GM19395 (cell line): ENCODE data around the gene HHIPL1.

ENCODE experiments used
- ATAC-seq: cut with Tn5 transposase; IDR thresholded peaks from one replicate; pipeline ENCODE4 v1.9.1; 2021; ENCODE audit warnings: mild to moderate bottlenecking, moderate library complexity; ENCODE audit not compliant: unreplicated experiment

HHIPL1 gene

GRCh38 chr14:99644723-99645544, at the start of gene HHIPL1:
Gene HHIPL1, plus strand, starts transcription at chr14:99645129. Its CDS starts 79 bp downstream, at chr14:99645208.
- ATAC-seq = no peak

GRCh38 chr14:99595524-99595923, 49.4 kb upstream of the HHIPL1 start:
- ATAC-seq = no peak

GRCh38 chr14:99596071-99596627, 48.8 kb upstream of the HHIPL1 start:
- no peak for ATAC-seq

- no peak for ATAC-seq
Measured at GRCh38 chr14:99596772-99597171, 48.2 kb upstream of the HHIPL1 start.

- no peak for ATAC-seq
Measured at GRCh38 chr14:99597911-99598600, 46.9 kb upstream of the HHIPL1 start.

DNA sequence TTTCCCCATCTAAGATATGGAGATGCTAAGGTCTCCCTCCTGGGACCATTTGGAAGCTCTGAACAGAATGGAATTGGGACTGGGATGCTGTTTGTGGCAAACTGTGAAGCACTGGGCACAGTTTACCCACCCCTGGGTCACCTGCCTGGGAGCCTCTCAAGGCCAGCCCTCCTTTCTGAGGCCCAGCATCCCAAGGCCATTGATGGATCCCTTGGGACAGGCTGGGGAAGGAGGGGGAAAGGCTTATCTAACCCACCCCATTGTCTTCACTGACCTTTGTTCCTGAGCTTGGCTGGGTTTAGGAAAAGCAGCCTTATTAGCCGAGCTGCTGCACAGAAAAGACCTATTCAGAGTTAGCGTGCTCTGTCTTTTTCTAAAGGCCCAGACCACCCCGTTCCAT, 46.2 kb upstream of the HHIPL1 start:
- ATAC-seq = no peak

- ATAC-seq = no peak
Measured at GRCh38 chr14:99599393-99599792, 45.5 kb upstream of the HHIPL1 start.

GRCh38 chr14:99600232-99600888, 44.6 kb upstream of the HHIPL1 start:
- no peak for ATAC-seq

GRCh38 chr14:99601361-99601831, 43.5 kb upstream of the HHIPL1 start:
- no peak for ATAC-seq

- no peak for ATAC-seq
Measured at GRCh38 chr14:99602054-99602787, 42.7 kb upstream of the HHIPL1 start.

- no peak for ATAC-seq
Measured at GRCh38 chr14:99602788-99603415, 42.0 kb upstream of the HHIPL1 start.

DNA sequence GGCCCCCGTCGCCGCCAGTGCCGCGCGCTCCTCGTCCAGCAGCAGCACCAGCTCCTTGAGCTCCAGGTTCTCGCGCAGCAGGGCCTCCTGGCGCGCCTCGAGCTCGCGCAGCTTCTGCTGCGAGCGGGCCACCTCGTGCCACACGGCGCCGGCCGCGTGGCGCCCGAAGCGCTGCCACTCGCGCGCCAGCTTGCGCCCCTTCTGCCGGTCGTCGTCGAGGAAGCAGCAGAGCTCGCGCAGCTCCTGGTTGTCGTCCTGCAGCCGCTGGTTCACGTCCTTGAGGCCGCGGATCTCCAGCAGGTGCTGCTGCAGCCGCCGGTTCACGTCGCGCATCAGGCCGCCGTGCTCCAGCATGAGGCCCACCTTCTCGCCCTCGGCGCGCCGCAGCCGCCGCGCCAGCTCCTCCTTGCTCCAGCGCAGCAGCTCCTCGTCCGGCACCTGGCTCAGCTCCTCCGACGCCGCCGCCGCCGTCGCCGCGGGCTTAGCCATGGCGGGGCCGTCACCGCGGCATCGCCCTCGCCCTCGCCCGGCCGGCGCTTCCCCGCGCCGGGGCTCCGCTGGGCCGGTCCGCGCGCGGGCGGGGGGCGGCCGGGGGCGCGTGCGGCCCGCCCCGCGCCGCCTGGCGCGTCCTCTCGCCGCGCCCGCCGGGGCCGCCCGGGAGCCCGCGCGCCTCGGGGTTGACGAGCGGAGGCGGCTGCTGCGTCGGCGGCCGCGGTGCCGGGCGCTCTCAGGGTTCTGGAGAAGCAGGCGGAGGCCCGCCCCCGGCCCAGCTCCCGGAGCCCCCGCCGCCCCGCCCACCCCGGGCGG, 41.3 kb upstream of the HHIPL1 start, which contains the start of gene CCDC85C:
CCDC85C (minus strand) TSS at position 737 of the 807 bp plus-strand sequence; CDS start at position 489, 248 bp downstream.
- peak; percentile 22 for ATAC-seq

DNA sequence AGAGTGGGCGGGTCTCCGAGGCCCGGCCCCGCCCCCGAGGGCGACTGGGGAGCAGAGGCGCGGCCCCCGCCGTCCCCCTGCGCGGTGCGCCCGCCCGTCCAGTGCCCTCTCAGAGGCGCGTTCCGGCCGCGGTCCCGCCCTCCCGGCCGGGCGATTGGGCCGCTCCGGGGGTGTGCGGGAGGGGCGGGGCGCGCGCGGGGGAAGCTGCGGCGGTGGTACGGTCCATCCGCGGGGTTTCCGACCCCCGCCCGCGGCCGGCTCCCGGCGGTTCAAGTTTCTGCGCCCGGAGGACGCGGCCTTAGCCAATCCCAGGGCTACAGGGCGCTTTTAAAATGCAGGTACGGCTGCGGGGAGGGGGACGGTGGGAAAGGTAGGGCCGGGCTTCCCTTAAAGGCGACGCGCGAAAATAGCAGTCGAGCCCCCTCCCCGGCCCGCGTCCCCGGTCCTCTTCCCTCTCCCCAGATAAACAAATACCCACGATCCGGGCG, 40.6 kb upstream of the HHIPL1 start:
- peak; percentile 80 for ATAC-seq

DNA sequence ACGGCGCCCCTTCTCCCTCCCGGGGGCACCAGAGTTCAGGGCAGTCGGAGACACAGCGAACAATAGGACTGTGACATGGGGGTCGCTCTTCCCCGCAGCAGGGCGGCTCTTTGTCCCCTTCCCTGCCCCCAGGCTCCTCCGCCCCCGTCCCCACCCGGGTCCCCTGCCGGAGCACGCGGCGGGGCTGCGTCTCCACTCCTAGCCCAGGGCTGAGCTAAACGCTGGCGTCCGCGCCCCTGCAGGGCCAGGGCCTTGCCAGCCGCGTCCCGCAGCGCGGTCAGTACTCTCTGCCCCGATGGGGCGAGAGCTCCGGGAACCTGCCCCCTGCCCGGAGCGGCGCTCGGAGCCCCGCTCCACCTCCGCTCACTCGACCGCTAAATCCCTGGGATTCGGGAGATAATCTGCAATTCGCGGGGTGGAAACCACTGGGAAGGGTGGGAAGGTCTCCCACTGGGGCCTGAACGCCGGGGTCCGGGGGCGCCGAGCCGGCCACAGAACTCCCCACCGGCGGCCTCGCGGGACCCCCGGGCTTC, 40.1 kb upstream of the HHIPL1 start:
- ATAC-seq = peak; percentile 31

- peak; percentile 48 for ATAC-seq
Measured at GRCh38 chr14:99605299-99605961, 39.5 kb upstream of the HHIPL1 start.

DNA sequence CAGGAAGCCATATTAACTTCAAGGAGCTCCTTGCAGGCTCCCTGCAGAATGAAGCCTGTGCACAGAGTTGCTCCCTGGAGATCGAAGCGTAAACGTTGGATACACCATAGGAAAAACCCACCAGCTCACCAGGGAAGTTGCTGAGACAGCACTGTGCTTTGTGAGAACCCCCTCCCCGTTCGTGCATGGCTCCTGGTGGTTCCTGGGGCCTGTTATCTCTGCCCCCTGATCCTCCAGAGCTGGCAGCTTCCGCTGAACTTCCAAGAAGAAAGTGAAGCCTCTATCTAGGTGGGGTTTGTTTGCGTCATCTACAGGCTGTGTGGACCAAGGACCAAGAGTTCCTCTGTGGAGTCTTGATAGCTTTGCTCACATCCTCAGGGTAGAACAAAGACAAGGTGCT, 38.6 kb upstream of the HHIPL1 start:
- ATAC-seq = no peak

DNA sequence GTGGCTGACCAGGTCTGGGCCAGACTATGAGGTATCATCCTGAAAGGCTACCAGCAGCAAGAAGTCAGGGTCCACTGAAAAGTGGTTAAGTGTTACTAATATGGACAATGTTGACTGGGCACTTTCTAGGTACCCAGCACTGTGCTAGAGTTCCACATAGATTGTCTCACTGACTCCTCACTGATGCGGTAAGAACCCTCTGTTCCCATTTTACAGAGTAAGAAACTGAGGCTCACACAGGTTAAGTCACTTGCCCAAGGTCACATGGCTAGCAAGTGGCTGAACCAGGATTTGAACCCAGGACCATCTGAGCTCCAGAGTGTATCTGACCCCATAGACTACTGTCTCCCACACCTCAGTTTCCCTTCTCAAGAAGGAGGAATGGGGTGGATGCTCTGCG, 36.3 kb upstream of the HHIPL1 start:
- no peak for ATAC-seq
